Body of pancreas (tissue), 4 donors: ENCODE measurements around the gene PASK.

Experiments
- POLR2A ChIP-seq, 3 donors: fragments of 450-650 bp; IDR thresholded peaks; one replicate each; pipeline ENCODE4 v1.6.1; 2016; ENCODE audit warnings: antibody characterized with exemption in 3 of 3, mild to moderate bottlenecking in 2 of 3
- TF ChIP-seq, protein P1 (sequence below), 7 experiments: fragments of 450-650 bp in 4 of 7; fragments of 200-600 bp in 3 of 7; sonication (generic) in 3 of 7; IDR thresholded peaks; one replicate each; pipeline ENCODE4 v1.5.1; 2016 to 2019; ENCODE audit warnings: antibody characterized with exemption in 7 of 7

- TF ChIP-seq, protein P1, sequence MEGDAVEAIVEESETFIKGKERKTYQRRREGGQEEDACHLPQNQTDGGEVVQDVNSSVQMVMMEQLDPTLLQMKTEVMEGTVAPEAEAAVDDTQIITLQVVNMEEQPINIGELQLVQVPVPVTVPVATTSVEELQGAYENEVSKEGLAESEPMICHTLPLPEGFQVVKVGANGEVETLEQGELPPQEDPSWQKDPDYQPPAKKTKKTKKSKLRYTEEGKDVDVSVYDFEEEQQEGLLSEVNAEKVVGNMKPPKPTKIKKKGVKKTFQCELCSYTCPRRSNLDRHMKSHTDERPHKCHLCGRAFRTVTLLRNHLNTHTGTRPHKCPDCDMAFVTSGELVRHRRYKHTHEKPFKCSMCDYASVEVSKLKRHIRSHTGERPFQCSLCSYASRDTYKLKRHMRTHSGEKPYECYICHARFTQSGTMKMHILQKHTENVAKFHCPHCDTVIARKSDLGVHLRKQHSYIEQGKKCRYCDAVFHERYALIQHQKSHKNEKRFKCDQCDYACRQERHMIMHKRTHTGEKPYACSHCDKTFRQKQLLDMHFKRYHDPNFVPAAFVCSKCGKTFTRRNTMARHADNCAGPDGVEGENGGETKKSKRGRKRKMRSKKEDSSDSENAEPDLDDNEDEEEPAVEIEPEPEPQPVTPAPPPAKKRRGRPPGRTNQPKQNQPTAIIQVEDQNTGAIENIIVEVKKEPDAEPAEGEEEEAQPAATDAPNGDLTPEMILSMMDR (IDR thresholded peaks at IDR 0.05): no peak
- TF ChIP-seq POLR2A (IDR thresholded peaks at IDR 0.05): no peak
Observed at GRCh38 chr2:241136191-241136590, 13.1 kb downstream of the PASK start.
